Endothelial cell of umbilical vein (primary cell): Measurements from ENCODE around the gene CARHSP1. TPM values are rescaled to one million over a fixed set of nuclear protein-coding genes. Genes with fewer than 3 reads are reported as not detected.
A peak's percentile ranks its signal among the peaks of the same experiment; 100 is the strongest.

Source experiments
- BruUV-seq: library from RNA; stranded (reverse); fragments of 400-500 nt; replicated peaks from 2 replicates; lab custom pipeline; 2021; lab: Mats Ljungman, UMichigan
- CTCF ChIA-PET: fragments of 300-600, 350-600 bp; sonication (Branson Sonifier 250); formaldehyde crosslinking; loops from one replicate; lab custom pipeline; 2021; ENCODE audit warnings: antibody characterized with exemption, inconsistent platforms; lab: Charles Lee
- POLR2A ChIA-PET: fragments of 300-600, 350-600 bp; sonication (Branson Sonifier 250); formaldehyde crosslinking; loops from one replicate; lab custom pipeline; 2021; ENCODE audit warnings: antibody characterized with exemption, inconsistent platforms; lab: Charles Lee
- DNase-seq: peaks from one replicate; pipeline ENCODE4 v3.0.0-alpha.2; 2011; ENCODE audit warnings: low read depth, low spot score
- FAIRE-seq: peaks from 2 replicates; lab custom pipeline; 2011; peaks lifted over from hg19 to GRCh38; lab: Jason Lieb, UNC
- H2AFZ ChIP-seq: 2 replicates; pipeline ENCODE4 v1.6.0; 2012; ENCODE audit warnings: low read depth, low read length, control low read depth, inconsistent platforms
- H3K27ac ChIP-seq: 2 replicates; pipeline ENCODE4 v1.5.1; 2011; ENCODE audit warnings: low read depth, mild to moderate bottlenecking, control low read depth, low read length, moderate library complexity; ENCODE audit not compliant: insufficient read depth
- H3K27me3 ChIP-seq, 2 experiments: 2 replicates each; pipeline versions ENCODE4 v1.6.0 to v1.6.1; 2011; ENCODE audit warnings: low read length in 2 of 2, mixed read lengths in 1 of 2; ENCODE audit not compliant: control insufficient read depth in 2 of 2, insufficient read depth in 2 of 2
- H3K36me3 ChIP-seq, 2 experiments: 2 replicates in 1 of 2; 3 replicates in 1 of 2; pipeline ENCODE4 v1.5.1; 2011; ENCODE audit warnings: low read length in 2 of 2, mild to moderate bottlenecking in 1 of 2, moderate library complexity in 1 of 2; ENCODE audit not compliant: control insufficient read depth in 2 of 2, insufficient read depth in 2 of 2; ENCODE audit errors: extremely low read depth in 1 of 2
- H3K4me1 ChIP-seq: 3 replicates; pipeline ENCODE4 v1.5.1; 2011; ENCODE audit warnings: mild to moderate bottlenecking, low read length; ENCODE audit not compliant: control insufficient read depth, insufficient read depth; ENCODE audit errors: extremely low read depth
- H3K4me2 ChIP-seq: 2 replicates; pipeline ENCODE4 v1.6.1; 2011; ENCODE audit warnings: low read length, control low read depth, mixed read lengths; ENCODE audit not compliant: insufficient read depth
- H3K4me3 ChIP-seq, 3 experiments: fragments of 200-600 bp in 1 of 3; sonication (generic), shearing (Covaris generic) in 1 of 3; replicated peaks in 1 of 3; 2 replicates each; pipeline ENCODE4 v1.5.1; 2011 to 2016; ENCODE audit warnings: control low read depth in 3 of 3, low read length in 3 of 3, mild to moderate bottlenecking in 2 of 3, inconsistent platforms in 1 of 3, low read depth in 1 of 3, moderate library complexity in 1 of 3; ENCODE audit not compliant: insufficient read depth in 1 of 3
- H3K79me2 ChIP-seq: 2 replicates; pipeline ENCODE4 v1.6.0; 2012; ENCODE audit warnings: low read length, inconsistent platforms; ENCODE audit not compliant: control insufficient read depth, insufficient read depth
- H3K9ac ChIP-seq: replicated peaks from 2 replicates; pipeline ENCODE3; 2011; ENCODE audit warnings: low read length, control low read depth; ENCODE audit not compliant: insufficient read depth; ENCODE audit errors: extremely low read depth
- H3K9me1 ChIP-seq: replicated peaks from 3 replicates; pipeline ENCODE4 v1.6.0; 2011; ENCODE audit warnings: mild to moderate bottlenecking, low read length; ENCODE audit not compliant: control insufficient read depth, insufficient read depth; ENCODE audit errors: extremely low read depth
- H3K9me3 ChIP-seq: replicated peaks from 2 replicates; pipeline ENCODE4 v1.5.1; 2012; ENCODE audit warnings: low read length, inconsistent platforms; ENCODE audit not compliant: control insufficient read depth, insufficient read depth
- H4K20me1 ChIP-seq: replicated peaks from 2 replicates; pipeline ENCODE3; 2011; ENCODE audit warnings: mild to moderate bottlenecking, low read length; ENCODE audit not compliant: control insufficient read depth, insufficient read depth; ENCODE audit errors: extremely low read depth
- CTCF ChIP-seq, 2 donors: IDR thresholded peaks; 1 replicate in 1 of 2; 2 replicates in 1 of 2; pipeline ENCODE4 v1.5.1; 2011; ENCODE audit warnings: low read length in 2 of 2, mild to moderate bottlenecking in 2 of 2, moderate library complexity in 2 of 2, control low read depth in 1 of 2, inconsistent platforms in 1 of 2, low read depth in 1 of 2; ENCODE audit not compliant: insufficient read depth in 1 of 2; ENCODE audit errors: extremely low read depth in 1 of 2
- EZH2 ChIP-seq: IDR thresholded peaks from 2 replicates; pipeline ENCODE4 v1.6.1; 2012; ENCODE audit warnings: borderline replicate concordance, low read depth, mild to moderate bottlenecking, moderate library complexity, low read length, inconsistent platforms; ENCODE audit not compliant: severe bottlenecking
- FOS ChIP-seq: IDR thresholded peaks from 2 replicates; pipeline ENCODE4 v1.6.1; 2011; ENCODE audit warnings: mild to moderate bottlenecking, low read length, moderate library complexity, borderline replicate concordance; ENCODE audit not compliant: insufficient read depth
- GATA2 ChIP-seq: IDR thresholded peaks from 2 replicates; pipeline ENCODE4 v1.7.0; 2011; ENCODE audit warnings: low read depth, mild to moderate bottlenecking, moderate library complexity, mixed read lengths, low read length; ENCODE audit not compliant: insufficient read length, insufficient read depth
- JUN ChIP-seq: IDR thresholded peaks from 2 replicates; pipeline ENCODE4 v1.6.1; 2011; ENCODE audit warnings: borderline replicate concordance, low read depth; ENCODE audit not compliant: insufficient read length, insufficient read depth
- MAX ChIP-seq: IDR thresholded peaks from 2 replicates; pipeline ENCODE4 v1.6.1; 2011; ENCODE audit not compliant: insufficient read depth, insufficient read length
- MYC ChIP-seq: IDR thresholded peaks from one replicate; pipeline ENCODE4 v1.6.1; 2011; ENCODE audit warnings: mild to moderate bottlenecking, low read depth, low read length
- POLR2A ChIP-seq: IDR thresholded peaks from 2 replicates; pipeline ENCODE4 v1.6.1; 2012; ENCODE audit warnings: low read depth, mild to moderate bottlenecking, control low read depth, low read length
- POLR2AphosphoS5 ChIP-seq: IDR thresholded peaks from 2 replicates; pipeline ENCODE4 v1.6.1; 2012; ENCODE audit warnings: low read depth, mild to moderate bottlenecking, control low read depth, low read length, moderate library complexity; ENCODE audit not compliant: insufficient read depth
- dilution Hi-C: fragments of 300-500 bp; cut with MboI; formaldehyde crosslinking; loops from one replicate; pipeline ENCODE4 v1.15.0; 2019; ENCODE audit warnings: low sequenced_read_pairs; ENCODE audit not compliant: extremely low pct_ligation_motif_present
- intact Hi-C: fragments of 100-400 bp; cut with micrococcal nuclease; formaldehyde crosslinking; loops from one replicate; pipeline ENCODE4 v1.10.0; 2022
- polyA plus RNA-seq, 4 experiments: library from polyadenylated mRNA; depleted of rRNA in 3 of 4; stranded (reverse) in 3 of 4; unstranded in 1 of 4; fragments of >200 nt; gene quantifications; 2 replicates each; pipeline versions ENCODE4 v1.2.1 to v1.2.3, GENCODE V29; 2011 to 2012; ENCODE audit warnings: missing spikeins in 1 of 4
- total RNA-seq: library from RNA; stranded (reverse); gene quantifications from 2 replicates; pipeline ENCODE4 v1.2.3, GENCODE V29; 2021

Gene CARHSP1
- total and polyA plus RNA-seq, 2 donors (not counting 3 experiments of a cell fraction or from before 2014, with no cell fraction given) = 64.9 to 72.5 TPM

- no peaks in the 10 kb centered on the region for H3K36me3 ChIP-seq
- H3K9ac ChIP-seq = no peak overlapping the region
- no peak for FAIRE-seq
- H3K4me2 ChIP-seq = no peak overlapping the region
- H4K20me1 ChIP-seq = no peaks in the 10 kb centered on the region
- no peak overlapping the region for H2AFZ ChIP-seq
- POLR2A ChIA-PET = interaction anchor here (0.7 to 0.9 kb wide), 2 partner anchors 229 to 247 kb away, joined by 4 to 6 read pairs; partner anchors contain the start of gene HAPSTR1
- H3K27ac ChIP-seq = no peak overlapping the region
- DNase-seq = no peak
- peaks cover 53% of the 10 kb centered on the region for H3K79me2 ChIP-seq
- BruUV-seq = no TSS peak
- no peaks in the 10 kb centered on the region for H3K9me3 ChIP-seq
- H3K4me1 ChIP-seq = peaks cover 13% of the 10 kb centered on the region
- H3K9me1 ChIP-seq = no peaks in the 10 kb centered on the region
- H3K4me3 ChIP-seq = no peak overlapping the region
- intact Hi-C loops = no loop called here
- dilution Hi-C loops = no loop called here
- CTCF ChIA-PET = interaction anchor here (3.4 kb wide), 1 partner anchor 18 kb away, joined by 20 read pairs; no protein-coding TSS in a partner anchor
- H3K27me3 ChIP-seq = no peaks in the 10 kb centered on the region
- TF ChIP-seq POLR2AphosphoS5 (peak; percentile 38), EZH2 (no peak)
These were observed 6.3 kb downstream of the CARHSP1 start for GRCh38 chr16:8862309-8863130.

GRCh38 chr16:8861563-8862308, 7.1 kb downstream of the CARHSP1 start:
- no peak overlapping the region for H3K4me3 ChIP-seq
- FAIRE-seq (no peak), DNase-seq (no peak)
- no peaks in the 10 kb centered on the region for H3K27me3 ChIP-seq
- no peaks in the 10 kb centered on the region for H3K9me3 ChIP-seq
- no peak overlapping the region for H3K27ac ChIP-seq
- H3K4me2 ChIP-seq = no peak overlapping the region
- ChIA-PET POLR2A (interaction anchor here (0.8 kb wide), 1 partner anchor 9 kb away, joined by 8 read pairs; no protein-coding TSS in a partner anchor), CTCF (interaction anchor here (0.7 kb wide), 1 partner anchor 18 kb away, joined by 3 read pairs; no protein-coding TSS in a partner anchor)
- H2AFZ ChIP-seq = no peak overlapping the region
- no TSS peak for BruUV-seq
- peaks cover 45% of the 10 kb centered on the region for H3K79me2 ChIP-seq
- H3K9me1 ChIP-seq = no peaks in the 10 kb centered on the region
- dilution Hi-C loops = no loop called here
- intact Hi-C loops = no loop called here
- H3K9ac ChIP-seq = no peak overlapping the region
- H4K20me1 ChIP-seq = no peaks in the 10 kb centered on the region
- TF ChIP-seq FOS (no peak), MYC (no peak), POLR2A (no peak), CTCF (IDR thresholded peaks at IDR 0.05; ENCODE audit: extremely low read depth in 1 of 2, insufficient read depth in 1 of 2, low read depth in 1 of 2, low read length in 2 of 2) (no peak), EZH2 (no peak), POLR2AphosphoS5 (no peak), MAX (no peak), GATA2 (no peak), JUN (no peak)
- peaks cover 8% of the 10 kb centered on the region for H3K4me1 ChIP-seq
- H3K36me3 ChIP-seq = peaks cover 0 to 2% of the 10 kb centered on the region in 2 experiments
